H9 (cell line): ENCODE measurements around the gene AIFM3. TPM values are rescaled to one million over a fixed set of nuclear protein-coding genes. Genes with fewer than 3 reads are reported as not detected.

ENCODE experiments used
- DNase-seq: peaks from one replicate; pipeline ENCODE4 v3.0.0-alpha.2; 2017
- H2AFZ ChIP-seq: one replicate; pipeline ENCODE4 v1.6.1; 2013; ENCODE audit warnings: mild to moderate bottlenecking, low read length, control low read depth, moderate library complexity
- H2AK5ac ChIP-seq: 2 replicates; pipeline ENCODE4 v1.6.1; 2013; ENCODE audit warnings: low read length, control low read depth, mixed read lengths; ENCODE audit not compliant: insufficient read length
- H2BK120ac ChIP-seq: one replicate; pipeline ENCODE4 v1.6.1; 2013; ENCODE audit warnings: low read depth, mild to moderate bottlenecking, low read length, control low read depth, inconsistent platforms; ENCODE audit not compliant: poor library complexity, severe bottlenecking
- H2BK12ac ChIP-seq: 2 replicates; pipeline ENCODE4 v1.6.1; 2013; ENCODE audit warnings: low read length, control low read depth, mixed read lengths, low read depth; ENCODE audit not compliant: insufficient read length
- H2BK15ac ChIP-seq: 2 replicates; pipeline ENCODE4 v1.6.1; 2013; ENCODE audit warnings: low read depth, low read length, control low read depth
- H2BK20ac ChIP-seq: one replicate; pipeline ENCODE4 v1.6.1; 2013; ENCODE audit warnings: low read depth, mild to moderate bottlenecking, low read length, control low read depth, inconsistent platforms; ENCODE audit not compliant: poor library complexity, severe bottlenecking
- H2BK5ac ChIP-seq: 2 replicates; pipeline ENCODE4 v1.6.1; 2013; ENCODE audit warnings: low read length, control low read depth, mixed read lengths; ENCODE audit not compliant: insufficient read length
- H3K14ac ChIP-seq: 2 replicates; pipeline ENCODE4 v1.6.1; 2013; ENCODE audit warnings: low read length, control low read depth; ENCODE audit not compliant: insufficient read depth
- H3K18ac ChIP-seq: 2 replicates; pipeline ENCODE4 v1.6.1; 2013; ENCODE audit warnings: low read depth, mild to moderate bottlenecking, mixed read lengths, low read length, control low read depth; ENCODE audit not compliant: insufficient read length
- H3K23ac ChIP-seq: 2 replicates; pipeline ENCODE4 v1.6.1; 2013; ENCODE audit warnings: low read length, control low read depth, mixed read lengths, low read depth; ENCODE audit not compliant: insufficient read length
- H3K23me2 ChIP-seq: 2 replicates; pipeline ENCODE4 v1.6.1; 2013; ENCODE audit warnings: low read depth, mild to moderate bottlenecking, mixed read lengths, low read length, control low read depth; ENCODE audit not compliant: insufficient read length, poor library complexity, severe bottlenecking
- H3K27ac ChIP-seq: 2 replicates; pipeline ENCODE4 v1.5.1; 2013; ENCODE audit warnings: low read length, control low read depth, mixed read lengths, low read depth; ENCODE audit not compliant: insufficient read length
- H3K27me3 ChIP-seq: 2 replicates; pipeline ENCODE4 v1.6.1; 2013; ENCODE audit warnings: low read length, control low read depth, inconsistent platforms; ENCODE audit not compliant: insufficient read depth
- H3K4ac ChIP-seq: 2 replicates; pipeline ENCODE4 v1.6.1; 2013; ENCODE audit warnings: low read depth, mild to moderate bottlenecking, control low read depth, inconsistent platforms, low read length, moderate library complexity
- H3K4me1 ChIP-seq: 2 replicates; pipeline ENCODE4 v1.6.1; 2013; ENCODE audit warnings: low read length, control low read depth, inconsistent platforms; ENCODE audit not compliant: insufficient read depth
- H3K4me2 ChIP-seq: 2 replicates; pipeline ENCODE4 v1.6.1; 2013; ENCODE audit warnings: low read length, control low read depth, mixed read lengths; ENCODE audit not compliant: insufficient read length, insufficient read depth
- H3K56ac ChIP-seq: 2 replicates; pipeline ENCODE4 v1.6.1; 2013; ENCODE audit warnings: low read depth, mild to moderate bottlenecking, mixed read lengths, low read length, control low read depth; ENCODE audit not compliant: insufficient read length
- H3K79me1 ChIP-seq: 2 replicates; pipeline ENCODE4 v1.6.1; 2013; ENCODE audit warnings: low read depth, mild to moderate bottlenecking, moderate library complexity, low read length, control low read depth, inconsistent platforms; ENCODE audit not compliant: insufficient read depth, poor library complexity, severe bottlenecking
- H3K79me2 ChIP-seq: 2 replicates; pipeline ENCODE4 v1.6.1; 2013; ENCODE audit warnings: low read length, control low read depth, inconsistent platforms; ENCODE audit not compliant: insufficient read depth
- H3K9ac ChIP-seq: 2 replicates; pipeline ENCODE4 v1.6.1; 2013; ENCODE audit warnings: low read length, control low read depth, mixed read lengths; ENCODE audit not compliant: insufficient read length; ENCODE audit errors: extremely low read depth
- H3K9me3 ChIP-seq: one replicate; pipeline ENCODE4 v1.6.1; 2013; ENCODE audit warnings: low read depth, low read length, inconsistent platforms; ENCODE audit not compliant: control insufficient read depth
- H3T11ph ChIP-seq: one replicate; pipeline ENCODE4 v1.6.1; 2013; ENCODE audit warnings: mild to moderate bottlenecking, low read length, control low read depth, inconsistent platforms
- H4K20me1 ChIP-seq: one replicate; pipeline ENCODE4 v1.6.1; 2013; ENCODE audit not compliant: control insufficient read depth, insufficient read length, insufficient read depth
- H4K5ac ChIP-seq: 2 replicates; pipeline ENCODE4 v1.6.1; 2013; ENCODE audit warnings: low read depth, mild to moderate bottlenecking, mixed read lengths, low read length, control low read depth; ENCODE audit not compliant: insufficient read length
- H4K8ac ChIP-seq: replicated peaks from 2 replicates; pipeline ENCODE4 v1.6.1; 2013; ENCODE audit warnings: low read length, control low read depth, mixed read lengths, low read depth; ENCODE audit not compliant: insufficient read length
- H4K91ac ChIP-seq: 2 replicates; pipeline ENCODE4 v1.6.1; 2013; ENCODE audit warnings: low read depth, mild to moderate bottlenecking, moderate library complexity, mixed read lengths, low read length, control low read depth; ENCODE audit not compliant: insufficient read length
- H3K27ac Mint-ChIP-seq, 3 experiments: 2 replicates in 2 of 3; 3 replicates in 1 of 3; pipeline ENCODE4 v1.8.0; 2020 to 2021; ENCODE audit warnings: mixed read lengths in 3 of 3, mild to moderate bottlenecking in 1 of 3, moderate library complexity in 1 of 3
- H3K27me3 Mint-ChIP-seq: 2 replicates; pipeline ENCODE4 v1.8.0; 2021; ENCODE audit warnings: low read depth, mild to moderate bottlenecking, moderate library complexity, mixed read lengths
- H3K36me3 Mint-ChIP-seq, 3 experiments: 2 replicates in 2 of 3; 3 replicates in 1 of 3; pipeline ENCODE4 v1.8.0; 2020 to 2021; ENCODE audit warnings: low read depth in 3 of 3, mixed read lengths in 3 of 3; ENCODE audit not compliant: insufficient read depth in 1 of 3
- H3K4me1 Mint-ChIP-seq, 2 experiments: 2 replicates each; pipeline ENCODE4 v1.8.0; 2020; ENCODE audit warnings: mixed read lengths in 2 of 2
- H3K4me3 Mint-ChIP-seq, 2 experiments: 2 replicates in 1 of 2; 3 replicates in 1 of 2; pipeline ENCODE4 v1.8.0; 2020 to 2021; ENCODE audit warnings: mild to moderate bottlenecking in 2 of 2, mixed read lengths in 2 of 2, moderate library complexity in 1 of 2
- H3K9me3 Mint-ChIP-seq, 2 experiments: 2 replicates in 1 of 2; 3 replicates in 1 of 2; pipeline ENCODE4 v1.8.0; 2020; ENCODE audit warnings: mild to moderate bottlenecking in 2 of 2, mixed read lengths in 2 of 2, moderate library complexity in 1 of 2
- WGBS: extraction: QIAGEN DNeasy Blood & Tissue Kit; methylation state at CpG from one replicate; pipeline ENCODE4 v1.1.7; 2013; ENCODE audit warnings: missing lambda C conversion rate, low lambda C conversion rate, mixed read lengths; ENCODE audit not compliant: insufficient read length; ENCODE audit errors: extremely low coverage; 5-methylcytosine and 5-hydroxymethylcytosine counted together
- total RNA-seq: library from RNA; stranded (reverse); gene quantifications from 2 replicates; pipeline ENCODE4 v1.2.1, GENCODE V29; 2021
- TF ChIP-seq, protein P1 (sequence below): fragments of 200-600 bp; sonication (generic); conservative IDR thresholded peaks from 3 replicates; pipeline ENCODE4 v1.8.0; 2021; ENCODE audit warnings: antibody characterized with exemption, mild to moderate bottlenecking

The AIFM3 gene
- total RNA-seq, 1 experiment from 2014 or later = 1.9 TPM

DNA sequence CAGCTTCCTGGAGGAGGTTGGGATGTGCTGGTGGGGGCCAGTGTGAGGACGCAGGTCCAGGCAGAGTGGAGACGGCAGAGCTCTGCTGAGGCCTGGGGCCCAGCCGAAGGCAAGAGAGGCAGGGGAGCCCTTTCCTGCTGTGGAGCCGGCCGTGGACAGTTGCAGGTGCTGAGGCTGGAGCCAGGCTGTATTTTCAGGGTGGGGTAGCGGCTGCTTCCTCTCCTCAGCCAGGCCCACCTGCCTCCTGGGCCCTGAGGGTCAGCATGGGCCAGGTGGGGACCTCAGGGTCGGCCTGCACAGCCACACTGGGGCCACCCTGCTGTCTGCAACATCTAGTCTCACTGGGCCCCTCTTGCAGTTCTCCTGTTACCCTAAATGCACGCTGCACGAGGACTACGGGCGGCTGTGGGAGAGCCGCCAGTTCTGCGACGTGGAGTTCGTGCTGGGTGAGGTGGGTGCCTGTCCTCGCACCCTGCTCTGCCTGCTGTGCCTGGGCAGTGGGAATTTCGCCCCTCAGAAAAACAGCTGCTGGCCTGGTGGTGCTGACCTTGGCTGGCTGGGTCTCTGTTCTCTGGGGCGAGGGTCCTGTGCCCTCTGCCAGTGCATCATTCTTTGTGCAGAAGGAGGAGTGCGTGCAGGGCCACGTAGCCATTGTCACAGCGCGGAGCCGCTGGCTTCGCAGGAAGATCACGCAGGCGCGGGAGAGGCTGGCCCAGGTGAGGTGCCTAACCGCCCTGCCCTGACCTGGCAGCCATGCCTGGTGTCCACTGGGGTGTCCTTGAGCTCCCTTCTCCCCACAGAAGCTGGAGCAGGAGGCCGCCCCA, 26.5 kb downstream of the AIFM3 start:
- Mint-ChIP-seq H3K9me3 (no peaks in the 10 kb centered on the region), H3K4me1 (0 out of 4 replicates have a peak, but pooled peaks cover 0 to 2% of the 10 kb centered on the region in 2 experiments), H3K27ac (no peak overlapping the region), H3K36me3 (peaks cover 2 to 23% (median 8%) of the 10 kb centered on the region in 3 experiments; a peak in 6 of 7 replicates), H3K27me3 (no peaks in the 10 kb centered on the region), H3K4me3 (no peak overlapping the region)
- no peak overlapping the region for H3K4ac ChIP-seq
- no peak overlapping the region for H2AFZ ChIP-seq
- H2BK120ac ChIP-seq = no peak overlapping the region
- H3K23ac ChIP-seq = no peak overlapping the region
- DNase-seq = no peak
- no peaks in the 10 kb centered on the region for H3K79me2 ChIP-seq
- no CpG with 5 or more reads among the region's 29 CpGs for WGBS
- no peaks in the 10 kb centered on the region for H3K79me1 ChIP-seq
- no peak overlapping the region for H3K56ac ChIP-seq
- H2BK15ac ChIP-seq = no peak overlapping the region
- no peak overlapping the region for H2BK20ac ChIP-seq
- H2BK5ac ChIP-seq = no peak overlapping the region
- no peaks in the 10 kb centered on the region for H3K27me3 ChIP-seq
- no peaks in the 10 kb centered on the region for H3K4me1 ChIP-seq
- no peak overlapping the region for H3K27ac ChIP-seq
- no peaks in the 10 kb centered on the region for H4K20me1 ChIP-seq
- no peaks in the 10 kb centered on the region for H3K23me2 ChIP-seq
- TF ChIP-seq, protein P1, sequence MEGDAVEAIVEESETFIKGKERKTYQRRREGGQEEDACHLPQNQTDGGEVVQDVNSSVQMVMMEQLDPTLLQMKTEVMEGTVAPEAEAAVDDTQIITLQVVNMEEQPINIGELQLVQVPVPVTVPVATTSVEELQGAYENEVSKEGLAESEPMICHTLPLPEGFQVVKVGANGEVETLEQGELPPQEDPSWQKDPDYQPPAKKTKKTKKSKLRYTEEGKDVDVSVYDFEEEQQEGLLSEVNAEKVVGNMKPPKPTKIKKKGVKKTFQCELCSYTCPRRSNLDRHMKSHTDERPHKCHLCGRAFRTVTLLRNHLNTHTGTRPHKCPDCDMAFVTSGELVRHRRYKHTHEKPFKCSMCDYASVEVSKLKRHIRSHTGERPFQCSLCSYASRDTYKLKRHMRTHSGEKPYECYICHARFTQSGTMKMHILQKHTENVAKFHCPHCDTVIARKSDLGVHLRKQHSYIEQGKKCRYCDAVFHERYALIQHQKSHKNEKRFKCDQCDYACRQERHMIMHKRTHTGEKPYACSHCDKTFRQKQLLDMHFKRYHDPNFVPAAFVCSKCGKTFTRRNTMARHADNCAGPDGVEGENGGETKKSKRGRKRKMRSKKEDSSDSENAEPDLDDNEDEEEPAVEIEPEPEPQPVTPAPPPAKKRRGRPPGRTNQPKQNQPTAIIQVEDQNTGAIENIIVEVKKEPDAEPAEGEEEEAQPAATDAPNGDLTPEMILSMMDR = no peak
- no peak overlapping the region for H3T11ph ChIP-seq
- H4K5ac ChIP-seq = no peak overlapping the region
- no peak overlapping the region for H2AK5ac ChIP-seq
- no peaks in the 10 kb centered on the region for H3K9me3 ChIP-seq
- H3K18ac ChIP-seq = no peak overlapping the region
- H3K14ac ChIP-seq = no peak overlapping the region; the same call in 1 of the 2 replicates
- no peak overlapping the region for H3K4me2 ChIP-seq
- H4K8ac ChIP-seq = no peak overlapping the region
- H4K91ac ChIP-seq = no peak overlapping the region
- H2BK12ac ChIP-seq = no peak overlapping the region
- H3K9ac ChIP-seq = no peak overlapping the region
